WI38 (cell line): ENCODE measurements around the gene INPP4B.

Source experiments
- H3K4me3 ChIP-seq: 2 replicates; pipeline ENCODE4 v1.5.1; 2011; ENCODE audit warnings: low read depth, mild to moderate bottlenecking, control low read depth, low read length
- TF ChIP-seq, protein P1 (sequence below): IDR thresholded peaks from 2 replicates; pipeline ENCODE4 v1.5.1; 2012; ENCODE audit warnings: low read depth, mild to moderate bottlenecking, control low read depth, low read length

Gene INPP4B

DNA sequence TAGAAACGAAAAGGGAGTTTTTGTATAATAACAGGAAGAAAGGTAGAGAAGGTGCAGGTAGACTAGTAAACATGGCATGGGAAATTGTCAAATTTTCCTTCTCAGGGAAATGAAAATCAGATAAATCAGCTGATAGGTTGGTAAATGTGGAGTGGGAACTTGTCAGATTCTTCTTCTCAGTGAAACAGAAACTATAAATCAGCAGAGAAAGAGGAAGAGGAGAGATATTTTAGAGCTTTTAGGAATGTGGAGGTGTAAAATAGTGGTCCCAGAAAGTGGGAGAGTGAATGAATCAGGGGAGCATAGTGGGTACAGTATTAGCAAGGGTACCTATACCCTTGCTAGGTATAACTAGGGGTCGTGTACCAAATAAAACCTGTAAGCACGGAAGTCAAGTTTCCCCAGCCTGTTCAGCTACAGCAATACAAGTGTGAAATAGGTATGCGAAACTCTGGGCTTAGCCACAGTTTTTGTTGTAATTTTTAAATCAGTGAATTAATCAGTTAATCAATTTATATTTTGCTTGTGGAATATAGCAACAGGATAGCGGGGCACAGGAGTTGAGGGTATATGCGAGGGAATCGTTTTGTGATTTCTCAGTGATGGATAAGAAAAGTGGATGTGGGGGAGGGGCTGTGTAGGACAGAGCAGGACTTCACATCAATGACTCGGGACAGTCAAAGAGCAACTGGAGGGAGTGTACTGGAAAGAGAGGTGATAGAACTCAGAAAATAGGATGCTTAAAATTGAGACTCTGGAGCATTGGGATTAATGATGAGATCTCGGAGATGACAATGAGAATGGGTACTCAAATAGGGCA, 561.5 kb downstream of the INPP4B start:
- no peak overlapping the region for H3K4me3 ChIP-seq
- TF ChIP-seq, protein P1, sequence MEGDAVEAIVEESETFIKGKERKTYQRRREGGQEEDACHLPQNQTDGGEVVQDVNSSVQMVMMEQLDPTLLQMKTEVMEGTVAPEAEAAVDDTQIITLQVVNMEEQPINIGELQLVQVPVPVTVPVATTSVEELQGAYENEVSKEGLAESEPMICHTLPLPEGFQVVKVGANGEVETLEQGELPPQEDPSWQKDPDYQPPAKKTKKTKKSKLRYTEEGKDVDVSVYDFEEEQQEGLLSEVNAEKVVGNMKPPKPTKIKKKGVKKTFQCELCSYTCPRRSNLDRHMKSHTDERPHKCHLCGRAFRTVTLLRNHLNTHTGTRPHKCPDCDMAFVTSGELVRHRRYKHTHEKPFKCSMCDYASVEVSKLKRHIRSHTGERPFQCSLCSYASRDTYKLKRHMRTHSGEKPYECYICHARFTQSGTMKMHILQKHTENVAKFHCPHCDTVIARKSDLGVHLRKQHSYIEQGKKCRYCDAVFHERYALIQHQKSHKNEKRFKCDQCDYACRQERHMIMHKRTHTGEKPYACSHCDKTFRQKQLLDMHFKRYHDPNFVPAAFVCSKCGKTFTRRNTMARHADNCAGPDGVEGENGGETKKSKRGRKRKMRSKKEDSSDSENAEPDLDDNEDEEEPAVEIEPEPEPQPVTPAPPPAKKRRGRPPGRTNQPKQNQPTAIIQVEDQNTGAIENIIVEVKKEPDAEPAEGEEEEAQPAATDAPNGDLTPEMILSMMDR: no peak

DNA sequence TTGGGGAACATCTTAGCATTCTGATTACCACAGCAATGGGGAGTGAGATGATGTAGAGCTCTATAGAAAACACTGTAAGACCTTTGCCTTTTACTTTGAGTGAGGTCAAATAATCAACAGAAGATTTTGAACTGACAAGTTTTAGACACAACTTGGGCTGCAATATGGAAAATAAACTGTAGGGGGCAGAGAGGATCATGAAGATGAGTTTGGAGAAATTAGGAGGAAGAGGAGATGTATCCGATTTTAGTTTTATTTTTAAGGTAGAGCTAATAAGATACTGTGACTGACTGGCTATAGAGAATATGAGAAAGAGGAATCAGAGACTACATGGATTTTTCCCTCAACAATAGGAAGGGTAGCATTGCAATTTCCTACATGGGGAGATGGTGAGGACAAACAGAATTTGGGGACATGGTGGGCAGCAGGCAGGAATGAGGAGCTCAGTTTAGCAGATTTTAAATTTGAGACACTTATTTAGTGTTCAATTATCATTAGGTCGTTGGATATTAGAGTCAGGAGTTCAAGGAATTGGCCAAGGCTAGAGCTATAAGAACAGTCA, 563.1 kb downstream of the INPP4B start:
- no peak overlapping the region for H3K4me3 ChIP-seq
- TF ChIP-seq, protein P1: no peak

DNA sequence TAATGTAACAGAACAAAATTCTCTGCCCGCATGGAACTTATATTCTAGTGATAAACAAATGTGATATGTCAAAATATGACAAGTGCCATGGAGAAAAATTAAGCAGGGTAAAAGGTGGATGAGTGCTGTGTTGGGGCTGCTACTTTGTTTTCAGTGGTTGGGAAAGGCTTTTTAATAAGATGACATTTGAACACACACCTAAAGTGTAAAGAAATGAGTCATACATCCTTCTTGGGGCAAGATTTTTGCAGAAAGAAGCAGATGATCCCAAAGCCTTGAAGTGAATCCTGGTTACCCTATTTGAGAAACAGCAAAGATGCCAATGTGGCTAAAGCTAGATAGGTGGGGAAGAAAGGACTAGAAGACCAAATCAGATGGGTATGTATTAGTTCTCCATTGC, 564.1 kb downstream of the INPP4B start:
- H3K4me3 ChIP-seq: no peak overlapping the region
- TF ChIP-seq, protein P1: no peak

DNA sequence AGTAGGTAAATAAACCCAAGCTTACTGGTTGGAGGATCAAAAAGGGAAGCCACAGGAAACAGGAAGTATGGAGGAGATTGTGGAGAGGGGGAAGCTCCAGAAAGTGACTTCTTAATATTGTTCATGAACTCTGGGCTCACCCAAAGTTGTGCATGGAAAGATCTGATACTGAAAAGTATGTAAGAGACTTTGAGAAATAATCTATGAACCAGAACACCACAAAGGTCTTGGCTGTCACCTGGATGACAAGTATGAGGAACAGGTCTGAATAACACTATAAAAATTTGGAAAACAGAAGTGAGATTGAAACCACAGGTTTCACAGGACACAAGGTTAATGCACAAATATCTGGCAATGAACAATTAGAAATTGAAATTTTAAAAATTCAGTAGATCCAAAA, 567.4 kb downstream of the INPP4B start:
- H3K4me3 ChIP-seq: no peak overlapping the region
- TF ChIP-seq, protein P1: no peak

DNA sequence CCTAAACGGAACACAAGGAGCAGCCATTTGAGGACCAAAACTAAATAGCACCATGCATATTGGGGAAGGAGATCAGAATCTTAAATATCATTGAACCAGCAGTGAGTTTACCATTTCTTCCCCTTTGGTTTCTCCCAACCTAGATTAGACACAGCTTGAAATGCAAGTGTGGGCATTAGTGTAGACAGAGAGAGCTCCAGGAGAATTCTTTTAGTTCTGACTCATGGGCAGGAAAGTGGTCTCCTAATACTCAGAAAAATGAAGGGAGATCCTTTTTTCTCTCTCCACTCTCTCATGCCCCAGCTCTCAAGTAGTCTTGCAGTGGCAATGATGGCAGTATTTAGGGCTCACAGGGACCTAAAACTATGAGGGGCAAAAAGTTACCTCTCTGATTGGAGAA, 567.9 kb downstream of the INPP4B start:
- TF ChIP-seq, protein P1: no peak
- no peak overlapping the region for H3K4me3 ChIP-seq

DNA sequence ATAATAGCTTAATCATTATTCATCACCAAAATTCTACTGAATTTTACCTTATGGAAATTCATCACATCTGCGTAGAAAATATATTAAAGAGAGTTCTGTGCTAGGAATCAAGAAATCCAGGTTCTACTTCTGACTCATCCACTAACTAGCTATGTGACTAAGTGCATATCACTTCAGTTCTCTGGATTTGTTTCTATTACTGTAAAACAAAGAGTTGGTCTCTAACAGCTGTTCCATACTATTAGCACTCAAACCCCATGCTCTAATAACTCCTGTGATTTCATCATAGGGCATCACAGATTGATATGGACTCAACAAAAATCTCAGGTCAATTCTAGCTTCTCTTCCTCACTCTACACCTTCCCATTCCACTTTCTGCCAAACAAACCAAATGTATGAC, 572.0 kb downstream of the INPP4B start:
- H3K4me3 ChIP-seq: no peak overlapping the region
- TF ChIP-seq, protein P1: no peak

DNA sequence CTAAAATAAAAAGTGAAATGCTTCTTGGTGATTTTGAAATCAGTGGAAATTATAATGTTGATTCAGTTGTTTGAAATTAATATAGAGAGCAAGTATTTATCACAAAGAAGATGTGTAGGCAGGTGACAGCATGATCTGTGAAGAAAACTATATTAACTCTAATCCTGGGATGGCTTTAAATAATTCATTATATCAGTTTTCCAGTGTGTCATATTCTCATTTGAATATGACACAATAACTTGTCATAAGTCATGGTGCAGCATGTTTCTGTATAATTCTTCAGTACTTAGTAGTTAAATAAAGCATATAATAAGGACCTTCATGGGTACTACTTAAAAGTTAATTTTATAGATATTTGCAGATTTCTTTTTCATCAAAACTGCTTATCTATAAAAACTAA, 573.6 kb downstream of the INPP4B start:
- no peak overlapping the region for H3K4me3 ChIP-seq
- TF ChIP-seq, protein P1: no peak
